HEK293T (cell line): ENCODE data around the gene PLCB2.

Experiments
- ARNT ChIP-seq: fragments of 450-650 bp; IDR thresholded peaks from 2 replicates; pipeline ENCODE4 v1.6.1; 2017; ENCODE audit warnings: mild to moderate bottlenecking
- CTBP1 ChIP-seq: fragments of 450-650 bp; IDR thresholded peaks from 2 replicates; pipeline ENCODE4 v1.6.1; 2016; ENCODE audit warnings: borderline replicate concordance
- ELF4 ChIP-seq: fragments of 450-650 bp; IDR thresholded peaks from 2 replicates; pipeline ENCODE4 v1.6.1; 2017; ENCODE audit warnings: antibody characterized with exemption
- FOXA1 ChIP-seq: fragments of 450-650 bp; IDR thresholded peaks from 2 replicates; pipeline ENCODE4 v1.6.1; 2016; ENCODE audit warnings: mild to moderate bottlenecking
- FOXM1 ChIP-seq: fragments of 450-650 bp; IDR thresholded peaks from 2 replicates; pipeline ENCODE4 v1.6.1; 2017; ENCODE audit warnings: mild to moderate bottlenecking, borderline replicate concordance
- L3MBTL2 ChIP-seq: fragments of 450-650 bp; conservative IDR thresholded peaks from 2 replicates; pipeline ENCODE4 v1.6.1; 2016; ENCODE audit warnings: mild to moderate bottlenecking
- SUZ12 ChIP-seq: fragments of 450-650 bp; IDR thresholded peaks from 2 replicates; pipeline ENCODE4 v1.6.1; 2016; ENCODE audit warnings: mild to moderate bottlenecking
- TF ChIP-seq, protein P1 (sequence below): fragments of 450-650 bp; IDR thresholded peaks from 2 replicates; pipeline ENCODE4 v1.6.1; 2016

DNA sequence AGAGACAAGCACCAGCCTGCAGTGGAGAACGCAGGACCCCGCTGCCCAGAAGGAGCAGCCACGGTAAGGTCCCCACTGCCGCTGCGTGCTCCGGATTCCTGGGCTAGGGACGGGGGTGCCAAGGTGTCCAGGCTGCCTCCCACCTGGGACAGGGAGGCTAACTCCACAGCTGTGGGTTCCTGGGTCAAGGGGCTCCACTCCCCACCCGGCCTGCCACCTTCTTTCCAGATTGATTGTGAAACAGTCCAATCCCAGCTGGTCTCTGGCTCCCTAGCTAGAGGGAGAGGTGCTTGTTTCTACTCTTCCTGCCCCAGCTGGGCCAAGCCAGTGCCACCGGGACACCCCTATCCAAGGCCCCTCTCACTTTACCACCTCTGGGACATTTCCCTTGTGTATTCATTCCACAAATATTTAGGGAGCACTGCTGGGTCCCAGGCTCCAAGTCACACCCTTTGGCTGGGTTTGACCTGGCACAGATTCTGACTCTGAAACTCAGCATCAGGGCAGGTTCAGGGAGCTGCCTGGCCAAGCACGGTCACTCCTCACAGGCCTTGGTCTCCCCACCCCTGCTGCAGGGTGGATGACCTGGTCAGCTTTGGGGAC, 67.0 kb downstream of the PLCB2 start:
- TF ChIP-seq SUZ12 (no peak), FOXA1 (no peak), ARNT (no peak), ELF4 (no peak), CTBP1 (no peak), FOXM1 (no peak), L3MBTL2 (no peak)
- TF ChIP-seq, protein P1, sequence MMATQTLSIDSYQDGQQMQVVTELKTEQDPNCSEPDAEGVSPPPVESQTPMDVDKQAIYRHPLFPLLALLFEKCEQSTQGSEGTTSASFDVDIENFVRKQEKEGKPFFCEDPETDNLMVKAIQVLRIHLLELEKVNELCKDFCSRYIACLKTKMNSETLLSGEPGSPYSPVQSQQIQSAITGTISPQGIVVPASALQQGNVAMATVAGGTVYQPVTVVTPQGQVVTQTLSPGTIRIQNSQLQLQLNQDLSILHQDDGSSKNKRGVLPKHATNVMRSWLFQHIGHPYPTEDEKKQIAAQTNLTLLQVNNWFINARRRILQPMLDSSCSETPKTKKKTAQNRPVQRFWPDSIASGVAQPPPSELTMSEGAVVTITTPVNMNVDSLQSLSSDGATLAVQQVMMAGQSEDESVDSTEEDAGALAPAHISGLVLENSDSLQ: no peak
